ENCODE results near the gene XYLT2.

The XYLT2 gene

GRCh38 chr17:50365649-50366393 is 19.9 kb downstream of the XYLT2 start:
- DNase-seq, result no peak

GRCh38 chr17:50367401-50367800 is 21.5 kb downstream of the XYLT2 start:
- no peak for DNase-seq

GRCh38 chr17:50370052-50370451 is 24.1 kb downstream of the XYLT2 start:
- DNase-seq, result no peak

GRCh38 chr17:50371526-50371925 is 25.6 kb downstream of the XYLT2 start:
- DNase-seq, result no peak

- DNase-seq, result no peak
Observed at GRCh38 chr17:50372222-50372757, 26.4 kb downstream of the XYLT2 start.

GRCh38 chr17:50372758-50373556 is 27.0 kb downstream of the XYLT2 start, which contains the start of the genes EME1 and MRPL27:
Gene EME1, plus strand, starts transcription at chr17:50373229. Its CDS starts 1,980 bp downstream, at chr17:50375209.
Gene MRPL27, minus strand, starts transcription at chr17:50373184. Its CDS starts 14 bp downstream, at chr17:50373170.
- peak; percentile 88 for DNase-seq

- no peak for DNase-seq
Observed at GRCh38 chr17:50373705-50374104, 27.8 kb downstream of the XYLT2 start.

GRCh38 chr17:50375858-50376538 is 30.1 kb downstream of the XYLT2 start:
- no peak for DNase-seq

GRCh38 chr17:50379351-50380132 is 33.6 kb downstream of the XYLT2 start:
- DNase-seq, result no peak

GRCh38 chr17:50380369-50381259 is 34.7 kb downstream of the XYLT2 start:
- no peak for DNase-seq

GRCh38 chr17:50381260-50381815 is 35.4 kb downstream of the XYLT2 start:
- no peak for DNase-seq

GRCh38 chr17:50381920-50382319 is 36.0 kb downstream of the XYLT2 start:
- DNase-seq, result no peak

GRCh38 chr17:50382931-50383330 is 37.0 kb downstream of the XYLT2 start:
- no peak for DNase-seq

- no peak for DNase-seq
Observed at GRCh38 chr17:50386510-50386909, 40.6 kb downstream of the XYLT2 start.

- no peak for DNase-seq
Observed at GRCh38 chr17:50388728-50389127, 42.8 kb downstream of the XYLT2 start.

- DNase-seq, result no peak
Observed at GRCh38 chr17:50389534-50389933, 43.6 kb downstream of the XYLT2 start.

GRCh38 chr17:50392621-50393020 is 46.7 kb downstream of the XYLT2 start:
- no peak for DNase-seq

GRCh38 chr17:50393700-50394099 is 47.8 kb downstream of the XYLT2 start:
- DNase-seq, result no peak

- no peak for DNase-seq
Observed at GRCh38 chr17:50394711-50395110, 48.8 kb downstream of the XYLT2 start.

GRCh38 chr17:50396261-50397110 is 50.6 kb downstream of the XYLT2 start:
- DNase-seq, result no peak

All from CD4-positive, alpha-beta T cell treated with Interleukin-4 for 4 hours (primary cell).